Smooth muscle cell (in vitro differentiated cells): ENCODE measurements around the gene ATP5MG. TPM values are rescaled to one million over a fixed set of nuclear protein-coding genes. Genes with fewer than 3 reads are reported as not detected.

Experiments used
- DNase-seq: peaks from one replicate; lab custom pipeline; 2025; ENCODE audit not compliant: unreplicated experiment; lab: John Stamatoyannopoulos, UW
- H2AFZ ChIP-seq: fragments of 200-600 bp; sonication (generic); 2 replicates; pipeline ENCODE4 v1.6.0; 2016; ENCODE audit warnings: antibody characterized with exemption, low read depth, mild to moderate bottlenecking
- H3F3A ChIP-seq: fragments of 200-600 bp; sonication (generic); 2 replicates; pipeline ENCODE4 v1.6.0; 2017; ENCODE audit warnings: antibody characterized with exemption, low read depth
- H3K27ac ChIP-seq: fragments of 200-600 bp; sonication (generic); 2 replicates; pipeline ENCODE4 v1.5.1; 2016; ENCODE audit warnings: low read depth, mild to moderate bottlenecking
- H3K27me3 ChIP-seq: fragments of 200-600 bp; sonication (generic); 2 replicates; pipeline ENCODE4 v1.6.1; 2016; ENCODE audit warnings: low read depth, mild to moderate bottlenecking
- H3K36me3 ChIP-seq: fragments of 200-600 bp; sonication (generic); 2 replicates; pipeline ENCODE4 v1.5.1; 2016; ENCODE audit warnings: low read depth
- H3K4me1 ChIP-seq: fragments of 200-600 bp; sonication (generic); 2 replicates; pipeline ENCODE4 v1.5.1; 2016; ENCODE audit warnings: low read depth
- H3K4me2 ChIP-seq: fragments of 200-600 bp; sonication (generic); 2 replicates; pipeline ENCODE4 v1.6.0; 2016; ENCODE audit warnings: mild to moderate bottlenecking
- H3K4me3 ChIP-seq: fragments of 200-600 bp; sonication (generic); 2 replicates; pipeline ENCODE4 v1.5.1; 2016; ENCODE audit warnings: mild to moderate bottlenecking
- H3K79me2 ChIP-seq: fragments of 200-600 bp; sonication (generic); 2 replicates; pipeline ENCODE4 v1.6.0; 2016; ENCODE audit warnings: low read depth, mild to moderate bottlenecking
- H3K9ac ChIP-seq: fragments of 200-600 bp; sonication (generic); 2 replicates; pipeline ENCODE4 v1.6.0; 2016; ENCODE audit warnings: low read depth
- H3K9me3 ChIP-seq: fragments of 200-600 bp; sonication (generic); replicated peaks from 2 replicates; pipeline ENCODE4 v1.5.1; 2016; ENCODE audit warnings: low read depth
- H4K20me1 ChIP-seq: fragments of 200-600 bp; sonication (generic); 2 replicates; pipeline ENCODE4 v1.6.0; 2016; ENCODE audit warnings: low read depth
- CTCF ChIP-seq: fragments of 200-600 bp; sonication (generic); IDR thresholded peaks from 2 replicates; pipeline ENCODE4 v1.5.1; 2017; ENCODE audit warnings: borderline replicate concordance, mild to moderate bottlenecking, antibody characterized with exemption; ENCODE audit not compliant: insufficient read depth, poor library complexity, severe bottlenecking
- WGBS: methylation state at CpG from one replicate; pipeline ENCODE4 v1.1.7; 2016; ENCODE audit warnings: low lambda C conversion rate; 5-methylcytosine and 5-hydroxymethylcytosine counted together
- polyA plus RNA-seq: library from polyadenylated mRNA; unstranded; fragments of >200 nt; fragmentation: Nextera tagmentation; extraction: Ambion mirVana; gene quantifications from 2 replicates; pipeline ENCODE4 v1.2.1, GENCODE V29; 2016
- total RNA-seq: library from RNA; depleted of rRNA; stranded (reverse); fragments of >200 nt; gene quantifications from 2 replicates; pipeline ENCODE4 v1.2.3, GENCODE V29; 2014

ATP5MG gene
- total and polyA plus RNA-seq, 2 experiments from 2014 or later = 80.5 to 428 TPM

GRCh38 chr11:118375978-118376377 is 25.4 kb upstream of the ATP5MG start:
- H3K9ac ChIP-seq = no peak overlapping the region
- TF ChIP-seq CTCF = no peak
- no peak overlapping the region for H3K27ac ChIP-seq
- no peaks in the 10 kb centered on the region for H3K27me3 ChIP-seq
- no peaks in the 10 kb centered on the region for H3K9me3 ChIP-seq
- H4K20me1 ChIP-seq = no peaks in the 10 kb centered on the region
- H3K4me3 ChIP-seq = no peak overlapping the region
- H3K4me2 ChIP-seq = no peak overlapping the region
- no peaks in the 10 kb centered on the region for H3K4me1 ChIP-seq
- H2AFZ ChIP-seq = no peak overlapping the region
- H3F3A ChIP-seq = no peaks in the 10 kb centered on the region
- DNase-seq = no peak
- H3K36me3 ChIP-seq = peaks cover 43% of the 10 kb centered on the region
- H3K79me2 ChIP-seq = no peaks in the 10 kb centered on the region

GRCh38 chr11:118379497-118379896 is 21.9 kb upstream of the ATP5MG start:
- no peak overlapping the region for H3K4me3 ChIP-seq
- no peak overlapping the region for H3K9ac ChIP-seq
- no peak for DNase-seq
- no peaks in the 10 kb centered on the region for H3F3A ChIP-seq
- H3K9me3 ChIP-seq = no peaks in the 10 kb centered on the region
- no peaks in the 10 kb centered on the region for H4K20me1 ChIP-seq
- H3K79me2 ChIP-seq = no peaks in the 10 kb centered on the region
- peaks cover 43% of the 10 kb centered on the region for H3K36me3 ChIP-seq
- no peak overlapping the region for H3K4me2 ChIP-seq
- H3K27me3 ChIP-seq = no peaks in the 10 kb centered on the region
- no peak overlapping the region for H3K27ac ChIP-seq
- H3K4me1 ChIP-seq = no peaks in the 10 kb centered on the region
- WGBS = 98% methylated on average over 4 of the region's 4 CpGs
- no peak for TF ChIP-seq CTCF
- H2AFZ ChIP-seq = no peak overlapping the region

- Histone ChIP-seq H3K27ac (no peak overlapping the region), H2AFZ (no peak overlapping the region), H3K79me2 (no peaks in the 10 kb centered on the region), H4K20me1 (no peaks in the 10 kb centered on the region), H3K9ac (no peak overlapping the region), H3F3A (no peaks in the 10 kb centered on the region), H3K27me3 (no peaks in the 10 kb centered on the region), H3K4me3 (no peak overlapping the region), H3K4me1 (no peaks in the 10 kb centered on the region), H3K36me3 (peaks cover 51% of the 10 kb centered on the region), H3K9me3 (no peaks in the 10 kb centered on the region), H3K4me2 (no peak overlapping the region)
- no peak for TF ChIP-seq CTCF
- no peak for DNase-seq
These were observed 20.8 kb upstream of the ATP5MG start for GRCh38 chr11:118380571-118380970.

- Histone ChIP-seq H4K20me1 (no peaks in the 10 kb centered on the region), H2AFZ (no peak overlapping the region), H3K9ac (no peak overlapping the region), H3K27ac (no peak overlapping the region), H3K79me2 (no peaks in the 10 kb centered on the region), H3F3A (no peaks in the 10 kb centered on the region), H3K27me3 (no peaks in the 10 kb centered on the region), H3K4me1 (no peaks in the 10 kb centered on the region), H3K9me3 (no peaks in the 10 kb centered on the region), H3K36me3 (peaks cover 59% of the 10 kb centered on the region), H3K4me3 (no peak overlapping the region), H3K4me2 (no peak overlapping the region)
- 95% methylated on average over 3 of the region's 3 CpGs for WGBS
- DNase-seq = no peak
- TF ChIP-seq CTCF = no peak
These were observed 18.5 kb upstream of the ATP5MG start for GRCh38 chr11:118382954-118383353.
